Neuronal stem cell (in vitro differentiated cells): ENCODE results near the gene SLC35B1.
"Not testable (repeated sequence)": the region's sequence is repeated elsewhere in the genome, so short reads cannot be mapped to it uniquely, and the experiment has no call there.

Source experiments
- DNase-seq: peaks from one replicate; pipeline ENCODE4 v3.0.0-alpha.2; 2013; ENCODE audit warnings: low spot score
- H2AFZ ChIP-seq: one replicate; pipeline ENCODE4 v1.6.1; 2013; ENCODE audit warnings: mild to moderate bottlenecking, low read length, inconsistent platforms
- H2AK5ac ChIP-seq: 2 replicates; pipeline ENCODE4 v1.6.1; 2013; ENCODE audit warnings: low read depth, mild to moderate bottlenecking, inconsistent platforms, low read length, moderate library complexity, mixed read lengths
- H2BK120ac ChIP-seq: 2 replicates; pipeline ENCODE4 v1.6.1; 2013; ENCODE audit warnings: low read depth, mild to moderate bottlenecking, inconsistent platforms, low read length, moderate library complexity, mixed read lengths
- H2BK12ac ChIP-seq: one replicate; pipeline ENCODE4 v1.6.1; 2013; ENCODE audit warnings: low read length, inconsistent platforms
- H2BK15ac ChIP-seq: 2 replicates; pipeline ENCODE4 v1.6.1; 2013; ENCODE audit warnings: mild to moderate bottlenecking, low read length, inconsistent platforms, mixed read lengths
- H2BK5ac ChIP-seq: one replicate; pipeline ENCODE4 v1.6.1; 2013; ENCODE audit warnings: inconsistent platforms, mild to moderate bottlenecking, low read length, moderate library complexity
- H3K14ac ChIP-seq: one replicate; pipeline ENCODE4 v1.6.1; 2013; ENCODE audit warnings: low read length, inconsistent platforms
- H3K18ac ChIP-seq: 2 replicates; pipeline ENCODE4 v1.6.1; 2013; ENCODE audit warnings: low read length, inconsistent platforms
- H3K23ac ChIP-seq: 2 replicates; pipeline ENCODE4 v1.6.1; 2013; ENCODE audit warnings: low read depth, mild to moderate bottlenecking, mixed read lengths, low read length, inconsistent platforms; ENCODE audit not compliant: poor library complexity
- H3K27ac ChIP-seq: replicated peaks from 3 replicates; pipeline ENCODE4 v1.5.1; 2013; ENCODE audit warnings: low read length, inconsistent platforms
- H3K27me3 ChIP-seq, 3 experiments: 2 replicates each; pipeline ENCODE4 v1.6.1; 2013; ENCODE audit warnings: low read length in 3 of 3, mild to moderate bottlenecking in 2 of 3, inconsistent platforms in 1 of 3, low read depth in 1 of 3, mixed read lengths in 1 of 3, moderate library complexity in 1 of 3; ENCODE audit not compliant: control insufficient read depth in 3 of 3, insufficient read depth in 3 of 3
- H3K36me3 ChIP-seq, 2 donors: replicated peaks in 1 of 2; 2 replicates each; pipeline ENCODE4 v1.6.1; 2013; ENCODE audit warnings: low read length in 2 of 2; ENCODE audit not compliant: control insufficient read depth in 2 of 2, insufficient read depth in 2 of 2
- H3K4ac ChIP-seq: 2 replicates; pipeline ENCODE4 v1.6.1; 2013; ENCODE audit warnings: inconsistent platforms, mild to moderate bottlenecking, low read length, moderate library complexity
- H3K4me1 ChIP-seq, 2 donors: 1 replicate in 1 of 2; 2 replicates in 1 of 2; pipeline ENCODE4 v1.6.1; 2013; ENCODE audit warnings: low read length in 2 of 2, low read depth in 1 of 2; ENCODE audit not compliant: control insufficient read depth in 2 of 2, insufficient read depth in 1 of 2
- H3K4me2 ChIP-seq: one replicate; pipeline ENCODE4 v1.6.1; 2013; ENCODE audit warnings: mild to moderate bottlenecking, low read length, inconsistent platforms; ENCODE audit not compliant: insufficient read depth, poor library complexity, severe bottlenecking
- H3K4me3 ChIP-seq, 2 donors: 2 replicates each; pipeline ENCODE4 v1.5.1; 2013; ENCODE audit warnings: low read length in 2 of 2, mild to moderate bottlenecking in 2 of 2, inconsistent platforms in 1 of 2, moderate library complexity in 1 of 2
- H3K79me1 ChIP-seq: one replicate; pipeline ENCODE4 v1.6.1; 2013; ENCODE audit warnings: low read depth, mild to moderate bottlenecking, inconsistent platforms, low read length, moderate library complexity
- H3K9ac ChIP-seq: one replicate; pipeline ENCODE4 v1.6.1; 2013; ENCODE audit warnings: mild to moderate bottlenecking, low read depth, low read length, inconsistent platforms; ENCODE audit not compliant: poor library complexity
- H3K9me3 ChIP-seq, 2 donors: replicated peaks in 1 of 2; 2 replicates each; pipeline versions ENCODE3 to v1.6.1; 2013; ENCODE audit warnings: low read length in 2 of 2, mild to moderate bottlenecking in 2 of 2, inconsistent platforms in 1 of 2, low read depth in 1 of 2, mixed read lengths in 1 of 2, moderate library complexity in 1 of 2; ENCODE audit not compliant: control insufficient read depth in 2 of 2, insufficient read depth in 1 of 2
- H4K8ac ChIP-seq: one replicate; pipeline ENCODE4 v1.6.1; 2013; ENCODE audit warnings: low read depth, mild to moderate bottlenecking, inconsistent platforms, low read length, moderate library complexity
- H4K91ac ChIP-seq: one replicate; pipeline ENCODE4 v1.6.1; 2013; ENCODE audit warnings: low read length, low read depth, mild to moderate bottlenecking, inconsistent platforms; ENCODE audit not compliant: poor library complexity
- WGBS, 2 donors: extraction: QIAGEN DNeasy Blood & Tissue Kit; methylation state at CpG; one replicate each; pipeline ENCODE4 v1.1.7; 2013; ENCODE audit warnings: missing lambda C conversion rate in 2 of 2, mixed read lengths in 1 of 2; ENCODE audit not compliant: insufficient read length in 2 of 2, insufficient replicate concordance in 1 of 2; ENCODE audit errors: extremely low coverage in 2 of 2; 5-methylcytosine and 5-hydroxymethylcytosine counted together

Gene SLC35B1

GRCh38 chr17:49674507-49674906 is 33.3 kb downstream of the SLC35B1 start:
- Histone ChIP-seq H3K4me2 (no peak overlapping the region), H3K27me3 (no peaks in the 10 kb centered on the region), H2AK5ac (no peak overlapping the region), H3K4me1 (peaks cover 2 to 10% of the 10 kb centered on the region in 2 donors), H3K9ac (no peak overlapping the region), H3K36me3 (peaks cover 0 to 24% of the 10 kb centered on the region in 2 donors), H3K4me3 (no peak overlapping the region), H2BK15ac (no peak overlapping the region), H4K91ac (no peak overlapping the region), H2BK5ac (no peak overlapping the region), H3K14ac (no peak overlapping the region), H3K27ac (no peak overlapping the region), H3K23ac (no peak overlapping the region), H2BK120ac (no peak overlapping the region), H2AFZ (no peak overlapping the region), H3K18ac (no peak overlapping the region), H3K4ac (no peak overlapping the region), H2BK12ac (no peak overlapping the region), H3K79me1 (no peaks in the 10 kb centered on the region), H3K9me3 (peaks cover 0 to 3% of the 10 kb centered on the region in 2 donors), H4K8ac (no peak overlapping the region)
- no peak for DNase-seq

- H2BK15ac ChIP-seq, H3K18ac ChIP-seq, H3K27ac ChIP-seq, H4K8ac ChIP-seq, H2AFZ ChIP-seq, H3K9ac ChIP-seq, H3K14ac ChIP-seq, H3K23ac ChIP-seq, H2AK5ac ChIP-seq, H3K9me3 ChIP-seq, H2BK120ac ChIP-seq, H3K4me3 ChIP-seq, H4K91ac ChIP-seq, H2BK5ac ChIP-seq, H3K27me3 ChIP-seq, DNase-seq, H2BK12ac ChIP-seq, H3K4ac ChIP-seq, H3K4me1 ChIP-seq, H3K79me1 ChIP-seq: not testable (repeated sequence)
- Histone ChIP-seq H3K4me2 (peak overlapping the region; percentile 11), H3K36me3 (peaks cover 0 to 24% of the 10 kb centered on the region in 2 donors)
- no CpG with 5 or more reads among the region's 6 CpGs for WGBS, 2 donors
Measured at GRCh38 chr17:49673679-49674078, 34.1 kb downstream of the SLC35B1 start.

GRCh38 chr17:49670641-49671040 is 37.1 kb downstream of the SLC35B1 start:
- Histone ChIP-seq H3K4me2 (no peak overlapping the region), H2BK15ac (no peak overlapping the region), H3K27me3 (no peaks in the 10 kb centered on the region), H3K27ac (no peak overlapping the region), H3K4ac (no peak overlapping the region), H3K4me3 (no peak overlapping the region), H3K9ac (no peak overlapping the region), H2AFZ (no peak overlapping the region), H3K23ac (no peak overlapping the region), H3K9me3 (no peaks in the 10 kb centered on the region), H3K4me1 (no peaks in the 10 kb centered on the region), H4K91ac (no peak overlapping the region), H3K79me1 (peaks cover 2% of the 10 kb centered on the region), H2BK120ac (no peak overlapping the region), H4K8ac (no peak overlapping the region), H3K18ac (no peak overlapping the region), H2BK5ac (no peak overlapping the region), H2BK12ac (no peak overlapping the region), H2AK5ac (no peak overlapping the region), H3K36me3 (peaks cover 2 to 29% of the 10 kb centered on the region in 2 donors), H3K14ac (no peak overlapping the region)
- WGBS, 2 donors: no CpG with 5 or more reads among the region's 4 CpGs
- no peak for DNase-seq

- H2BK12ac ChIP-seq: no peak overlapping the region
- H3K9me3 ChIP-seq: no peaks in the 10 kb centered on the region
- no peaks in the 10 kb centered on the region for H3K4me1 ChIP-seq
- H3K36me3 ChIP-seq: peaks cover 2 to 23% of the 10 kb centered on the region in 2 donors
- no peak overlapping the region for H3K9ac ChIP-seq
- no peak overlapping the region for H3K4me3 ChIP-seq
- H2AK5ac ChIP-seq: no peak overlapping the region
- no peak overlapping the region for H2BK5ac ChIP-seq
- no peak overlapping the region for H2BK15ac ChIP-seq
- no peak overlapping the region for H3K18ac ChIP-seq
- WGBS, 2 donors: no CpG with 5 or more reads among the region's 1 CpG
- no peak overlapping the region for H3K23ac ChIP-seq
- H2AFZ ChIP-seq: no peak overlapping the region
- H3K14ac ChIP-seq: no peak overlapping the region
- H3K27ac ChIP-seq: no peak overlapping the region
- no peak for DNase-seq
- no peak overlapping the region for H4K91ac ChIP-seq
- no peak overlapping the region for H3K4ac ChIP-seq
- H3K4me2 ChIP-seq: no peak overlapping the region
- H3K79me1 ChIP-seq: peaks cover 2% of the 10 kb centered on the region
- H2BK120ac ChIP-seq: no peak overlapping the region
- H3K27me3 ChIP-seq: no peaks in the 10 kb centered on the region
- no peak overlapping the region for H4K8ac ChIP-seq
Measured at GRCh38 chr17:49670002-49670401, 37.8 kb downstream of the SLC35B1 start.
